Measurements from ENCODE around the gene GOLGA6A. TPM values are rescaled to one million over a fixed set of nuclear protein-coding genes. Genes with fewer than 3 reads are reported as not detected.
"Not testable (repeated sequence)": the region's sequence is repeated elsewhere in the genome, so short reads cannot be mapped to it uniquely, and the experiment has no call there.

GOLGA6A gene
- total RNA-seq, 1 donor from 2014 or later = not detected

- Mint-ChIP-seq H3K4me3 (peak overlapping the region; percentile 3), H3K27ac (no peak overlapping the region)
Measured at GRCh38 chr15:74053941-74054529, 28.3 kb downstream of the GOLGA6A start.

GRCh38 chr15:74053517-74053916 is 28.8 kb downstream of the GOLGA6A start:
- Mint-ChIP-seq H3K36me3 (ENCODE audit: low read depth) (peaks cover 2% of the 10 kb centered on the region), H3K27me3 (ENCODE audit: insufficient read depth) (no peaks in the 10 kb centered on the region), H3K9me3 (no peaks in the 10 kb centered on the region), H3K4me1 (ENCODE audit: low read depth) (peaks cover 8% of the 10 kb centered on the region), H3K27ac (no peak overlapping the region), H3K4me3 (no peak overlapping the region)
- DNase-seq (ENCODE audit: low spot score) = no peak
- intact Hi-C loops (cut with micrococcal nuclease) = no loop called here

More at GRCh38 chr15:74053941-74054529, 28.3 kb downstream of the GOLGA6A start:
- Mint-ChIP-seq H3K9me3 (no peaks in the 10 kb centered on the region), H3K4me1 (ENCODE audit: low read depth) (peaks cover 8% of the 10 kb centered on the region), H3K27me3 (ENCODE audit: insufficient read depth) (no peaks in the 10 kb centered on the region), H3K36me3 (ENCODE audit: low read depth) (peaks cover 2% of the 10 kb centered on the region)
- peak; percentile 50 for DNase-seq (ENCODE audit: low spot score)
- intact Hi-C loops (cut with micrococcal nuclease) = no loop called here

- peaks cover 16% of the 10 kb centered on the region for H3K4me1 Mint-ChIP-seq (ENCODE audit: low read depth)
- H3K27me3 Mint-ChIP-seq (ENCODE audit: insufficient read depth); H3K36me3 Mint-ChIP-seq (ENCODE audit: low read depth); H3K4me3 Mint-ChIP-seq; H3K9me3 Mint-ChIP-seq; H3K27ac Mint-ChIP-seq; DNase-seq (ENCODE audit: low spot score); intact Hi-C loops (cut with micrococcal nuclease): not testable (repeated sequence)
Measured at GRCh38 chr15:74052271-74053260, 29.8 kb downstream of the GOLGA6A start.

GRCh38 chr15:74050556-74051234 is 31.7 kb downstream of the GOLGA6A start:
- H3K4me3 Mint-ChIP-seq = no peak overlapping the region
- intact Hi-C loops (cut with micrococcal nuclease) = no loop called here
- DNase-seq (ENCODE audit: low spot score) = no peak
- H3K36me3 Mint-ChIP-seq (ENCODE audit: low read depth) = peaks cover 5% of the 10 kb centered on the region
- peak overlapping the region; percentile 48 for H3K27ac Mint-ChIP-seq
- H3K27me3 Mint-ChIP-seq (ENCODE audit: insufficient read depth) = no peaks in the 10 kb centered on the region
- H3K4me1 Mint-ChIP-seq (ENCODE audit: low read depth) = peaks cover 18% of the 10 kb centered on the region
- no peaks in the 10 kb centered on the region for H3K9me3 Mint-ChIP-seq

- H3K4me1 Mint-ChIP-seq (ENCODE audit: low read depth) = peaks cover 18% of the 10 kb centered on the region
- no peaks in the 10 kb centered on the region for H3K27me3 Mint-ChIP-seq (ENCODE audit: insufficient read depth)
- intact Hi-C loops (cut with micrococcal nuclease) = no loop called here
Measured at GRCh38 chr15:74050127-74050526, 32.2 kb downstream of the GOLGA6A start.

GRCh38 chr15:74046275-74046674 is 36.1 kb downstream of the GOLGA6A start:
- Mint-ChIP-seq H3K4me1 (ENCODE audit: low read depth) (peaks cover 10% of the 10 kb centered on the region), H3K4me3 (no peak overlapping the region), H3K9me3 (no peaks in the 10 kb centered on the region), H3K36me3 (ENCODE audit: low read depth) (peaks cover 10% of the 10 kb centered on the region), H3K27ac (no peak overlapping the region), H3K27me3 (ENCODE audit: insufficient read depth) (no peaks in the 10 kb centered on the region)
- DNase-seq (ENCODE audit: low spot score) = no peak
- intact Hi-C loops (cut with micrococcal nuclease) = loop anchor here (5.0 kb wide), 1 partner anchor 54 kb away; the partner anchor contains the start of genes PML and STOML1

More at GRCh38 chr15:74050127-74050526, 32.2 kb downstream of the GOLGA6A start:
- Mint-ChIP-seq H3K4me3 (no peak overlapping the region), H3K36me3 (ENCODE audit: low read depth) (peaks cover 4% of the 10 kb centered on the region), H3K9me3 (no peaks in the 10 kb centered on the region), H3K27ac (no peak overlapping the region)
- no peak for DNase-seq (ENCODE audit: low spot score)

GRCh38 chr15:74045636-74046274 is 36.6 kb downstream of the GOLGA6A start:
- peaks cover 10% of the 10 kb centered on the region for H3K4me1 Mint-ChIP-seq (ENCODE audit: low read depth)
- no peaks in the 10 kb centered on the region for H3K9me3 Mint-ChIP-seq
- H3K36me3 Mint-ChIP-seq (ENCODE audit: low read depth) = peaks cover 10% of the 10 kb centered on the region
- H3K4me3 Mint-ChIP-seq = no peak overlapping the region
- no peak for DNase-seq (ENCODE audit: low spot score)
- intact Hi-C loops (cut with micrococcal nuclease) = loop anchor here (5.0 kb wide), 1 partner anchor 53 kb away; the partner anchor contains the start of genes PML and STOML1
- no peak overlapping the region for H3K27ac Mint-ChIP-seq
- no peaks in the 10 kb centered on the region for H3K27me3 Mint-ChIP-seq (ENCODE audit: insufficient read depth)

- H3K27ac Mint-ChIP-seq = no peak overlapping the region
- intact Hi-C loops (cut with micrococcal nuclease) = loop anchor here (5.0 kb wide), 1 partner anchor 53 kb away; the partner anchor contains the start of genes PML and STOML1
Measured at GRCh38 chr15:74045184-74045583, 37.2 kb downstream of the GOLGA6A start.

GRCh38 chr15:74044267-74045110 is 37.9 kb downstream of the GOLGA6A start:
- Mint-ChIP-seq H3K9me3 (no peaks in the 10 kb centered on the region), H3K27me3 (ENCODE audit: insufficient read depth) (no peaks in the 10 kb centered on the region), H3K4me3 (no peak overlapping the region), H3K36me3 (ENCODE audit: low read depth) (peaks cover 10% of the 10 kb centered on the region), H3K4me1 (ENCODE audit: low read depth) (peaks cover 10% of the 10 kb centered on the region), H3K27ac (no peak overlapping the region)
- intact Hi-C loops (cut with micrococcal nuclease) = loop anchor here (5.0 kb wide), 1 partner anchor 52 kb away; the partner anchor contains the start of genes PML and STOML1
- no peak for DNase-seq (ENCODE audit: low spot score)

More at GRCh38 chr15:74045184-74045583, 37.2 kb downstream of the GOLGA6A start:
- Mint-ChIP-seq H3K4me3 (no peak overlapping the region), H3K4me1 (ENCODE audit: low read depth) (peaks cover 10% of the 10 kb centered on the region), H3K36me3 (ENCODE audit: low read depth) (peaks cover 10% of the 10 kb centered on the region), H3K9me3 (no peaks in the 10 kb centered on the region), H3K27me3 (ENCODE audit: insufficient read depth) (no peaks in the 10 kb centered on the region)
- DNase-seq (ENCODE audit: low spot score) = no peak

- Mint-ChIP-seq H3K27me3 (ENCODE audit: insufficient read depth) (no peaks in the 10 kb centered on the region), H3K9me3 (no peaks in the 10 kb centered on the region), H3K4me3 (no peak overlapping the region), H3K36me3 (ENCODE audit: low read depth) (peaks cover 10% of the 10 kb centered on the region), H3K4me1 (ENCODE audit: low read depth) (peaks cover 10% of the 10 kb centered on the region), H3K27ac (no peak overlapping the region)
- DNase-seq (ENCODE audit: low spot score) = no peak
- intact Hi-C loops (cut with micrococcal nuclease) = no loop called here
Measured at GRCh38 chr15:74043425-74044266, 38.7 kb downstream of the GOLGA6A start.

Measured in activated T-helper 1 cell treated with anti-CD3 and anti-CD28 coated beads, Interleukin-12 subunit alpha, Interleukin-12 subunit beta, Interleukin-2, Interleukin-4 antibody, amounts not matched to agents 30 ng/mL and 10 ng/mL and 1 ng/mL, durations not matched to agents 14 hours and 24 hours and 36 hours (primary cell).